GM12891 (cell line): Measurements from ENCODE around the gene TMEM222.

Experiments
- POLR2A ChIP-seq: IDR thresholded peaks from 2 replicates; pipeline ENCODE4 v1.6.1; 2011; ENCODE audit warnings: low read depth, low read length, control low read depth
- POLR2AphosphoS5 ChIP-seq: IDR thresholded peaks from 2 replicates; pipeline ENCODE4 v1.6.1; 2011; ENCODE audit warnings: low read depth, low read length, control low read depth
- TAF1 ChIP-seq: IDR thresholded peaks from 2 replicates; pipeline ENCODE4 v1.6.1; 2011; ENCODE audit warnings: low read depth, low read length, control low read depth

DNA sequence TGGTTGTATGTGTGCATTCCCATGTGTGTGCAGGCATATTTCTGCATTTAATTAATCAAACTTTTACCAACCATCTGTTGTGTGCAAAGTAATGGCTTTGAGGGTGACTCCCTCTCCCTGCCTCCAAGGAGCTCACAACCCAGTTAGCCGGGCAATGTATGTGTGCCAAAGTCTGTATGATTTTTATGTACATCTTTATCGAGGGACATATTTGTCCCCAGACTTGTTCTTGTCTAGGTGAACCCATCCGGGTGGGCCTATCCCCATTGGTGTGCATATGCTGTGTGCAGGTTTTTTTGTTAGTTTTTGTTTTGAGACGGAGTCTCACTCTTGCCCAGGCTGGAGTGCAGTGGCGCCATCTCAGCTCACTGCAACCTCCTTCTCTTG, 21.7 kb downstream of the TMEM222 start:
- no peak for TF ChIP-seq POLR2AphosphoS5
- no peak for TF ChIP-seq TAF1
- no peak for TF ChIP-seq POLR2A
